ENCODE results near the gene DAP3. TPM values are rescaled to one million over a fixed set of nuclear protein-coding genes. Genes with fewer than 3 reads are reported as not detected.

Gene DAP3
- total RNA-seq, 1 experiment from 2014 or later: 136 TPM

DNA sequence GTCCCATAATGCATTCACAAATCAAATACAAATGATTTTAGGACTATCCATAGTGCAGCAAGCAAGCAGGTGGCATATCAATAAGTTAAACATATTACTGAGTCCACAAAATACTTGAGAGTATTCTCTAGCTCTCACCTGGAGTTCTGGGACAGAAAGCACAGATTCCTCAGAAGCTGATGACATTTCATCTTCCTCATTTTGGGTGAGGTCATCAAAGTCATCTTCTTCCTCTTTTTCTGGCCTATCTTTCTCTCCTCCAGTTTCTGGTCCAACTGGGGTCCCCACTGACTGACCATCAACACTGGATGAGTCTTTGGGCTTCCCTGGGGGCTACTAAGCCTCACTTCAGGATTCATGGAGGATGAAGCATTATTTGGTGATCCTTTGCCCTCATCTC, 39.2 kb upstream of the DAP3 start:
- ChIA-PET CTCF (no interaction called here), POLR2A (no interaction called here)
- DNase-seq (ENCODE audit: low read depth, low spot score) (no peak), ATAC-seq (no peak)
- Histone ChIP-seq H3K4me1 (ENCODE audit: control insufficient read depth, insufficient read depth, low read length) (peaks cover 27% of the 10 kb centered on the region), H3K4me3 (ENCODE audit: low read depth in 2 of 2, low read length in 2 of 2) (no peak overlapping the region), H3K27ac (ENCODE audit: low read length) (no peak overlapping the region), H3K36me3 (ENCODE audit: control insufficient read depth, insufficient read depth, low read length) (no peaks in the 10 kb centered on the region), H3K27me3 (ENCODE audit: control insufficient read depth, insufficient read depth, low read length) (no peaks in the 10 kb centered on the region), H3K9me3 (ENCODE audit: control insufficient read depth, insufficient read depth, low read depth, low read length) (peaks cover 8% of the 10 kb centered on the region; the same call in 1 of the 2 replicates)
- intact Hi-C loops (cut with micrococcal nuclease; ENCODE audit: unreplicated experiment): no loop called here
- TF ChIP-seq SIN3A (IDR thresholded peaks at IDR 0.05; ENCODE audit: borderline replicate concordance, insufficient read depth, low read depth, low read length) (no peak), TCF7L2 (IDR thresholded peaks at IDR 0.05; ENCODE audit: low read depth, low read length) (no peak), POLR2AphosphoS5 (IDR thresholded peaks at IDR 0.05; ENCODE audit: low read depth, low read length) (no peak)
- TF ChIP-seq, protein P1, sequence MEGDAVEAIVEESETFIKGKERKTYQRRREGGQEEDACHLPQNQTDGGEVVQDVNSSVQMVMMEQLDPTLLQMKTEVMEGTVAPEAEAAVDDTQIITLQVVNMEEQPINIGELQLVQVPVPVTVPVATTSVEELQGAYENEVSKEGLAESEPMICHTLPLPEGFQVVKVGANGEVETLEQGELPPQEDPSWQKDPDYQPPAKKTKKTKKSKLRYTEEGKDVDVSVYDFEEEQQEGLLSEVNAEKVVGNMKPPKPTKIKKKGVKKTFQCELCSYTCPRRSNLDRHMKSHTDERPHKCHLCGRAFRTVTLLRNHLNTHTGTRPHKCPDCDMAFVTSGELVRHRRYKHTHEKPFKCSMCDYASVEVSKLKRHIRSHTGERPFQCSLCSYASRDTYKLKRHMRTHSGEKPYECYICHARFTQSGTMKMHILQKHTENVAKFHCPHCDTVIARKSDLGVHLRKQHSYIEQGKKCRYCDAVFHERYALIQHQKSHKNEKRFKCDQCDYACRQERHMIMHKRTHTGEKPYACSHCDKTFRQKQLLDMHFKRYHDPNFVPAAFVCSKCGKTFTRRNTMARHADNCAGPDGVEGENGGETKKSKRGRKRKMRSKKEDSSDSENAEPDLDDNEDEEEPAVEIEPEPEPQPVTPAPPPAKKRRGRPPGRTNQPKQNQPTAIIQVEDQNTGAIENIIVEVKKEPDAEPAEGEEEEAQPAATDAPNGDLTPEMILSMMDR (IDR thresholded peaks at IDR 0.05): no peak
- TF ChIP-seq, protein P2, sequence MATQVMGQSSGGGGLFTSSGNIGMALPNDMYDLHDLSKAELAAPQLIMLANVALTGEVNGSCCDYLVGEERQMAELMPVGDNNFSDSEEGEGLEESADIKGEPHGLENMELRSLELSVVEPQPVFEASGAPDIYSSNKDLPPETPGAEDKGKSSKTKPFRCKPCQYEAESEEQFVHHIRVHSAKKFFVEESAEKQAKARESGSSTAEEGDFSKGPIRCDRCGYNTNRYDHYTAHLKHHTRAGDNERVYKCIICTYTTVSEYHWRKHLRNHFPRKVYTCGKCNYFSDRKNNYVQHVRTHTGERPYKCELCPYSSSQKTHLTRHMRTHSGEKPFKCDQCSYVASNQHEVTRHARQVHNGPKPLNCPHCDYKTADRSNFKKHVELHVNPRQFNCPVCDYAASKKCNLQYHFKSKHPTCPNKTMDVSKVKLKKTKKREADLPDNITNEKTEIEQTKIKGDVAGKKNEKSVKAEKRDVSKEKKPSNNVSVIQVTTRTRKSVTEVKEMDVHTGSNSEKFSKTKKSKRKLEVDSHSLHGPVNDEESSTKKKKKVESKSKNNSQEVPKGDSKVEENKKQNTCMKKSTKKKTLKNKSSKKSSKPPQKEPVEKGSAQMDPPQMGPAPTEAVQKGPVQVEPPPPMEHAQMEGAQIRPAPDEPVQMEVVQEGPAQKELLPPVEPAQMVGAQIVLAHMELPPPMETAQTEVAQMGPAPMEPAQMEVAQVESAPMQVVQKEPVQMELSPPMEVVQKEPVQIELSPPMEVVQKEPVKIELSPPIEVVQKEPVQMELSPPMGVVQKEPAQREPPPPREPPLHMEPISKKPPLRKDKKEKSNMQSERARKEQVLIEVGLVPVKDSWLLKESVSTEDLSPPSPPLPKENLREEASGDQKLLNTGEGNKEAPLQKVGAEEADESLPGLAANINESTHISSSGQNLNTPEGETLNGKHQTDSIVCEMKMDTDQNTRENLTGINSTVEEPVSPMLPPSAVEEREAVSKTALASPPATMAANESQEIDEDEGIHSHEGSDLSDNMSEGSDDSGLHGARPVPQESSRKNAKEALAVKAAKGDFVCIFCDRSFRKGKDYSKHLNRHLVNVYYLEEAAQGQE (IDR thresholded peaks at IDR 0.05; ENCODE audit: insufficient read depth in 1 of 2, low read depth in 2 of 2, low read length in 1 of 2): no peak
- in situ Hi-C loops (cut with HindIII; ENCODE audit: low pct_unique_long_range_greater_than_20kb, low sequenced_read_pairs): no loop called here
- no TSS peak for BruUV-seq (replicated peaks)

DNA sequence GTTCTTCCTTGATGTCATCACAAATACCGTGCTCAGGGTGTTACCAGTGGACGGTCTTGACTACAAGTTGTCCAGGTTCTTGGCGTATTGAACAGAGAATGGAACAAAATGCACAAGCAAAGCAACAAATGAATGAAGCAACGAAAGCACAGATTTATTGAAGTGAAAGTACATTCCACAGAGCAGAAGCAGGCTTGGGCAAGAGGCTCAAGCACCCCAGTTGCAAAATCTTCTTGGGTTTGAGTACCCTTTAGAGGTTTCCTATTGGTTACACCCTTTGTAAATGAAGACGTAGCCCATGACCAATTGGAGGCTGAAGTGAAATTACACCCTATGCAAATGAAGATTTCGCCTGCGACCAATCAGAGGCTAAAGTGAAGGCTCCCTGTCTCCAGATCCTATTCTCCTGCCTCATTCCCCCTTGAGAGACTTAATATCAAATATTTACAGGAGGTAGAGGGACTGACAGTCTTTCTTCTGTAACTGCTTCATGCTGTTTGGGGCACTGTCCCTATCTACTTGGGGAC, 38.6 kb upstream of the DAP3 start:
- no peak for DNase-seq (ENCODE audit: low read depth, low spot score)
- ATAC-seq: no peak

More for the DNA sequence above, 38.6 kb upstream of the DAP3 start:
- in situ Hi-C loops (cut with HindIII; ENCODE audit: low pct_unique_long_range_greater_than_20kb, low sequenced_read_pairs) (no loop called here), intact Hi-C loops (cut with micrococcal nuclease; ENCODE audit: unreplicated experiment) (no loop called here)
- ChIA-PET CTCF (no interaction called here), POLR2A (interaction anchor here (0.5 kb wide), 1 partner anchor 322 kb away, joined by 6 read pairs; no protein-coding TSS in a partner anchor)
- Histone ChIP-seq H3K27me3 (ENCODE audit: control insufficient read depth, insufficient read depth, low read length) (no peaks in the 10 kb centered on the region), H3K27ac (ENCODE audit: low read length) (no peak overlapping the region), H3K9me3 (ENCODE audit: control insufficient read depth, insufficient read depth, low read depth, low read length) (peaks cover 8% of the 10 kb centered on the region; the same call in 1 of the 2 replicates), H3K36me3 (ENCODE audit: control insufficient read depth, insufficient read depth, low read length) (no peaks in the 10 kb centered on the region), H3K4me1 (ENCODE audit: control insufficient read depth, insufficient read depth, low read length) (peaks cover 27% of the 10 kb centered on the region), H3K4me3 (ENCODE audit: low read depth in 2 of 2, low read length in 2 of 2) (no peak overlapping the region)
- BruUV-seq (replicated peaks): no TSS peak
- TF ChIP-seq SIN3A (IDR thresholded peaks at IDR 0.05; ENCODE audit: borderline replicate concordance, insufficient read depth, low read depth, low read length): no peak
- TF ChIP-seq, protein P1 (IDR thresholded peaks at IDR 0.05): no peak
- no peak for TF ChIP-seq TCF7L2 (IDR thresholded peaks at IDR 0.05; ENCODE audit: low read depth, low read length)
- TF ChIP-seq, protein P2 (IDR thresholded peaks at IDR 0.05; ENCODE audit: insufficient read depth in 1 of 2, low read depth in 2 of 2, low read length in 1 of 2): no peak
- TF ChIP-seq POLR2AphosphoS5 (IDR thresholded peaks at IDR 0.05; ENCODE audit: low read depth, low read length): no peak
